Keratinocyte (primary cell): ENCODE data around the gene MAST1.

Experiments
- EZH2 ChIP-seq: IDR thresholded peaks from one replicate; pipeline ENCODE4 v1.6.1; 2012; ENCODE audit warnings: inconsistent platforms, mild to moderate bottlenecking, low read length, moderate library complexity
- TF ChIP-seq, protein P1 (sequence below), 3 experiments: IDR thresholded peaks in 1 of 3; conservative IDR thresholded peaks in 1 of 3; optimal IDR thresholded peaks in 1 of 3; 2 replicates in 2 of 3; 3 replicates in 1 of 3; pipeline versions ENCODE3 to v1.5.1; 2011; ENCODE audit warnings: low read length in 3 of 3, mild to moderate bottlenecking in 3 of 3, moderate library complexity in 2 of 3, control low read depth in 1 of 3, inconsistent platforms in 1 of 3; ENCODE audit not compliant: insufficient read depth in 2 of 3; ENCODE audit errors: extremely low read depth in 1 of 3

- TF ChIP-seq, protein P1, sequence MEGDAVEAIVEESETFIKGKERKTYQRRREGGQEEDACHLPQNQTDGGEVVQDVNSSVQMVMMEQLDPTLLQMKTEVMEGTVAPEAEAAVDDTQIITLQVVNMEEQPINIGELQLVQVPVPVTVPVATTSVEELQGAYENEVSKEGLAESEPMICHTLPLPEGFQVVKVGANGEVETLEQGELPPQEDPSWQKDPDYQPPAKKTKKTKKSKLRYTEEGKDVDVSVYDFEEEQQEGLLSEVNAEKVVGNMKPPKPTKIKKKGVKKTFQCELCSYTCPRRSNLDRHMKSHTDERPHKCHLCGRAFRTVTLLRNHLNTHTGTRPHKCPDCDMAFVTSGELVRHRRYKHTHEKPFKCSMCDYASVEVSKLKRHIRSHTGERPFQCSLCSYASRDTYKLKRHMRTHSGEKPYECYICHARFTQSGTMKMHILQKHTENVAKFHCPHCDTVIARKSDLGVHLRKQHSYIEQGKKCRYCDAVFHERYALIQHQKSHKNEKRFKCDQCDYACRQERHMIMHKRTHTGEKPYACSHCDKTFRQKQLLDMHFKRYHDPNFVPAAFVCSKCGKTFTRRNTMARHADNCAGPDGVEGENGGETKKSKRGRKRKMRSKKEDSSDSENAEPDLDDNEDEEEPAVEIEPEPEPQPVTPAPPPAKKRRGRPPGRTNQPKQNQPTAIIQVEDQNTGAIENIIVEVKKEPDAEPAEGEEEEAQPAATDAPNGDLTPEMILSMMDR (optimal IDR thresholded peaks at IDR 0.05 in 1 of 3, IDR thresholded peaks at IDR 0.05 in 1 of 3, conservative IDR thresholded peaks at IDR 0.05 in 1 of 3; ENCODE audit: extremely low read depth in 1 of 3, insufficient read depth in 2 of 3, low read length in 3 of 3): no peak
- TF ChIP-seq EZH2: no peak
These were observed 33.4 kb downstream of the MAST1 start for GRCh38 chr19:12871681-12872080.
